ENCODE results near the gene ABHD10. TPM values are rescaled to one million over a fixed set of nuclear protein-coding genes. Genes with fewer than 3 reads are reported as not detected.

Gene ABHD10
- total RNA-seq, 1 donor from 2014 or later: 25.5 TPM

GRCh38 chr3:111947231-111947630 is 31.6 kb upstream of the ABHD10 start:
- H3K27me3 Mint-ChIP-seq (ENCODE audit: unreplicated experiment): no peaks in the 10 kb centered on the region
- TF ChIP-seq, protein P1, sequence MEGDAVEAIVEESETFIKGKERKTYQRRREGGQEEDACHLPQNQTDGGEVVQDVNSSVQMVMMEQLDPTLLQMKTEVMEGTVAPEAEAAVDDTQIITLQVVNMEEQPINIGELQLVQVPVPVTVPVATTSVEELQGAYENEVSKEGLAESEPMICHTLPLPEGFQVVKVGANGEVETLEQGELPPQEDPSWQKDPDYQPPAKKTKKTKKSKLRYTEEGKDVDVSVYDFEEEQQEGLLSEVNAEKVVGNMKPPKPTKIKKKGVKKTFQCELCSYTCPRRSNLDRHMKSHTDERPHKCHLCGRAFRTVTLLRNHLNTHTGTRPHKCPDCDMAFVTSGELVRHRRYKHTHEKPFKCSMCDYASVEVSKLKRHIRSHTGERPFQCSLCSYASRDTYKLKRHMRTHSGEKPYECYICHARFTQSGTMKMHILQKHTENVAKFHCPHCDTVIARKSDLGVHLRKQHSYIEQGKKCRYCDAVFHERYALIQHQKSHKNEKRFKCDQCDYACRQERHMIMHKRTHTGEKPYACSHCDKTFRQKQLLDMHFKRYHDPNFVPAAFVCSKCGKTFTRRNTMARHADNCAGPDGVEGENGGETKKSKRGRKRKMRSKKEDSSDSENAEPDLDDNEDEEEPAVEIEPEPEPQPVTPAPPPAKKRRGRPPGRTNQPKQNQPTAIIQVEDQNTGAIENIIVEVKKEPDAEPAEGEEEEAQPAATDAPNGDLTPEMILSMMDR (IDR thresholded peaks at IDR 0.05): no peak
- peak overlapping the region; percentile 21 for H3K27ac Mint-ChIP-seq (ENCODE audit: unreplicated experiment)
- no peaks in the 10 kb centered on the region for H3K4me1 Mint-ChIP-seq (ENCODE audit: unreplicated experiment)
- H3K36me3 Mint-ChIP-seq (ENCODE audit: unreplicated experiment): peaks cover 73% of the 10 kb centered on the region
- no peaks in the 10 kb centered on the region for H3K9me3 Mint-ChIP-seq (ENCODE audit: unreplicated experiment)
- DNase-seq (ENCODE audit: extremely low spot score, unreplicated experiment): no peak
- no peak overlapping the region for H3K4me3 Mint-ChIP-seq (ENCODE audit: unreplicated experiment)

DNA sequence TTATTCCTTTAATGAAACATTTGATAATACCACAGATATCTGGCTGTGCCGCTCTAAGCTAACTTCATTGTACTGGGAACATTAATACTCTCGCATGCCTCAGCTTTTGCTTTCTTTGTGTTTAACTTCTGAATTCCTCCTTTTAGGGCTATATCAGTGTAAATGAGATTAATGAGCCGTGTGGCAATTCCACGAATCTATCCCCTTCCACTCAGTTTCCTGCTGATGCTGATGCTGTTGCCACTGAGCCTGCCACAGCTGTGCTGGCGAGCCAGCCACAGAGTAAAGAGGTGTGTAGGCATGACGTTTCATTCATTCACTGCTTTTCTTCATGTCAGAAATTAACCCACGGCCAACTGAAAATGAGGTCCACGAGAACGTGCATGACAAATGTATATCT is 30.0 kb upstream of the ABHD10 start:
- peaks cover 81% of the 10 kb centered on the region for H3K36me3 Mint-ChIP-seq (ENCODE audit: unreplicated experiment)
- no peaks in the 10 kb centered on the region for H3K9me3 Mint-ChIP-seq (ENCODE audit: unreplicated experiment)
- peaks cover 1% of the 10 kb centered on the region for H3K4me1 Mint-ChIP-seq (ENCODE audit: unreplicated experiment)
- H3K27ac Mint-ChIP-seq (ENCODE audit: unreplicated experiment): no peak overlapping the region
- TF ChIP-seq, protein P1 (IDR thresholded peaks at IDR 0.05): no peak
- no peak overlapping the region for H3K4me3 Mint-ChIP-seq (ENCODE audit: unreplicated experiment)
- H3K27me3 Mint-ChIP-seq (ENCODE audit: unreplicated experiment): no peaks in the 10 kb centered on the region
- DNase-seq (ENCODE audit: extremely low spot score, unreplicated experiment): no peak

GRCh38 chr3:111949712-111950111 is 29.1 kb upstream of the ABHD10 start:
- DNase-seq (ENCODE audit: extremely low spot score, unreplicated experiment): no peak
- Mint-ChIP-seq H3K27me3 (ENCODE audit: unreplicated experiment) (no peaks in the 10 kb centered on the region), H3K4me3 (ENCODE audit: unreplicated experiment) (no peak overlapping the region), H3K27ac (ENCODE audit: unreplicated experiment) (no peak overlapping the region), H3K36me3 (ENCODE audit: unreplicated experiment) (peaks cover 86% of the 10 kb centered on the region), H3K4me1 (ENCODE audit: unreplicated experiment) (peaks cover 9% of the 10 kb centered on the region), H3K9me3 (ENCODE audit: unreplicated experiment) (no peaks in the 10 kb centered on the region)
- TF ChIP-seq, protein P1 (IDR thresholded peaks at IDR 0.05): no peak

DNA sequence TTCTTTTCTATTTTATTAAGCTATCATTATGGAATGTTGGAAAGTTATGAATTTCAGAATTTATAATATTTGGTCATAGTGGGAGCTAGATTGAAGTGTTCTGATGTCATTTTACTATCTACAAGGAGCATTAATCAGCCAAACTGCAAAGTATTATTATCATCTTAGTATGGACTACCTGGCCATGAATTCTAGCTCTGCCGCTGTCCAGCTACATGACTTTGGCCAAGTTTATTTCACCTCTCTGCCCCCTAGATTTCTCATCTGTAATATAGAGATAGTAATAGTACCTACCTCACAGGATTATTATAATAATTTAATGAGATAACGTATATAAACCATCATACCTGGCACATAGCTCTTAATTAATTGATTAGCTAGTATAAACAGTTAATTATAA is 27.8 kb upstream of the ABHD10 start:
- Mint-ChIP-seq H3K27me3 (ENCODE audit: unreplicated experiment) (no peaks in the 10 kb centered on the region), H3K4me3 (ENCODE audit: unreplicated experiment) (no peak overlapping the region), H3K4me1 (ENCODE audit: unreplicated experiment) (peaks cover 9% of the 10 kb centered on the region), H3K9me3 (ENCODE audit: unreplicated experiment) (no peaks in the 10 kb centered on the region), H3K27ac (ENCODE audit: unreplicated experiment) (no peak overlapping the region), H3K36me3 (ENCODE audit: unreplicated experiment) (peaks cover 82% of the 10 kb centered on the region)
- TF ChIP-seq, protein P1 (IDR thresholded peaks at IDR 0.05): no peak
- DNase-seq (ENCODE audit: extremely low spot score, unreplicated experiment): no peak

GRCh38 chr3:111952086-111952485 is 26.7 kb upstream of the ABHD10 start:
- Mint-ChIP-seq H3K27ac (ENCODE audit: unreplicated experiment) (no peak overlapping the region), H3K36me3 (ENCODE audit: unreplicated experiment) (peaks cover 80% of the 10 kb centered on the region), H3K27me3 (ENCODE audit: unreplicated experiment) (no peaks in the 10 kb centered on the region), H3K4me1 (ENCODE audit: unreplicated experiment) (peaks cover 10% of the 10 kb centered on the region), H3K4me3 (ENCODE audit: unreplicated experiment) (no peak overlapping the region), H3K9me3 (ENCODE audit: unreplicated experiment) (no peaks in the 10 kb centered on the region)
- no peak for DNase-seq (ENCODE audit: extremely low spot score, unreplicated experiment)
- TF ChIP-seq, protein P1 (IDR thresholded peaks at IDR 0.05): no peak
